GM21390 (cell line): Measurements from ENCODE around the gene DAB2.

Experiments used
- ATAC-seq: cut with Tn5 transposase; IDR thresholded peaks from one replicate; pipeline ENCODE4 v1.9.1; 2021; ENCODE audit not compliant: unreplicated experiment

DAB2 gene

GRCh38 chr5:39424736-39425637, at the start of gene DAB2:
DAB2 (minus strand) TSS chr5:39424980; CDS start chr5:39394320, 30,660 bp downstream.
- ATAC-seq: no peak

- no peak for ATAC-seq
Measured at GRCh38 chr5:39473156-39473775, 48.5 kb upstream of the DAB2 start.

GRCh38 chr5:39471836-39472508, 47.2 kb upstream of the DAB2 start:
- no peak for ATAC-seq

GRCh38 chr5:39470811-39471210, 46.0 kb upstream of the DAB2 start:
- ATAC-seq: no peak

GRCh38 chr5:39469777-39470415, 45.1 kb upstream of the DAB2 start:
- no peak for ATAC-seq

GRCh38 chr5:39469176-39469575, 44.4 kb upstream of the DAB2 start:
- ATAC-seq: no peak

- no peak for ATAC-seq
Measured at GRCh38 chr5:39466846-39467245, 42.1 kb upstream of the DAB2 start.

GRCh38 chr5:39465843-39466242, 41.1 kb upstream of the DAB2 start:
- ATAC-seq: no peak

GRCh38 chr5:39465097-39465496, 40.3 kb upstream of the DAB2 start:
- ATAC-seq: no peak

GRCh38 chr5:39464088-39464487, 39.3 kb upstream of the DAB2 start:
- ATAC-seq: no peak

- no peak for ATAC-seq
Measured at GRCh38 chr5:39462211-39462610, 37.4 kb upstream of the DAB2 start.

GRCh38 chr5:39461007-39461682, 36.4 kb upstream of the DAB2 start:
- ATAC-seq: peak; percentile 92

- no peak for ATAC-seq
Measured at GRCh38 chr5:39459907-39460306, 35.1 kb upstream of the DAB2 start.

GRCh38 chr5:39459071-39459470, 34.3 kb upstream of the DAB2 start:
- ATAC-seq: no peak

- ATAC-seq: no peak
Measured at GRCh38 chr5:39455645-39456044, 30.9 kb upstream of the DAB2 start.

- ATAC-seq: no peak
Measured at GRCh38 chr5:39453606-39454005, 28.8 kb upstream of the DAB2 start.

- ATAC-seq: no peak
Measured at GRCh38 chr5:39452846-39453245, 28.1 kb upstream of the DAB2 start.

- ATAC-seq: no peak
Measured at GRCh38 chr5:39451276-39451941, 26.6 kb upstream of the DAB2 start.

GRCh38 chr5:39450487-39450886, 25.7 kb upstream of the DAB2 start:
- no peak for ATAC-seq

GRCh38 chr5:39449591-39449990, 24.8 kb upstream of the DAB2 start:
- ATAC-seq: no peak
